ENCODE measurements around the gene TAMM41.
"Not testable (repeated sequence)": the region's sequence is repeated elsewhere in the genome, so short reads cannot be mapped to it uniquely, and the experiment has no call there.

The TAMM41 gene
- 1.8 to 10.5 (median 6.1) reads per million in 17 experiments for total RNA-seq

- peak; percentile 94 to 97 (median 96) for DNase-seq
Observed at GRCh38 chr3:11846281-11847266, at the start of gene TAMM41. Gene TAMM41, minus strand, starts transcription at chr3:11846885. Its CDS starts 249 bp downstream, at chr3:11846636.

GRCh38 chr3:11878837-11879236 is 32.2 kb upstream of the TAMM41 start:
- DNase-seq = no peak

- not testable (repeated sequence) for DNase-seq
Observed at GRCh38 chr3:11874707-11875106, 28.0 kb upstream of the TAMM41 start.

GRCh38 chr3:11863739-11864138 is 17.1 kb upstream of the TAMM41 start:
- peak in 1 of 4 experiments; percentile 10 for DNase-seq

GRCh38 chr3:11862584-11862983 is 15.9 kb upstream of the TAMM41 start:
- not testable (repeated sequence) for DNase-seq

- not testable (repeated sequence) for DNase-seq
Observed at GRCh38 chr3:11862145-11862544, 15.5 kb upstream of the TAMM41 start.

GRCh38 chr3:11860213-11860612 is 13.5 kb upstream of the TAMM41 start:
- not testable (repeated sequence) for DNase-seq

- no peak for DNase-seq
Observed at GRCh38 chr3:11853450-11853849, 6.8 kb upstream of the TAMM41 start.

GRCh38 chr3:11850003-11850402 is 3.3 kb upstream of the TAMM41 start:
- DNase-seq = no peak

GRCh38 chr3:11847607-11848006 is 922 bp upstream of the TAMM41 start:
- DNase-seq = no peak

- DNase-seq = peak in 2 of 4 experiments; percentile 1 to 6
Observed at GRCh38 chr3:11845651-11846050, 1.0 kb downstream of the TAMM41 start.

GRCh38 chr3:11844891-11845290 is 1.8 kb downstream of the TAMM41 start:
- DNase-seq = no peak

- peak in 2 of 4 experiments; percentile 10 to 16 for DNase-seq
Observed at GRCh38 chr3:11835028-11835639, 11.6 kb downstream of the TAMM41 start.

- no peak for DNase-seq
Observed at GRCh38 chr3:11832981-11833905, 13.4 kb downstream of the TAMM41 start.

- no peak for DNase-seq
Observed at GRCh38 chr3:11829416-11829815, 17.3 kb downstream of the TAMM41 start.

GRCh38 chr3:11826628-11827265 is 19.9 kb downstream of the TAMM41 start:
- DNase-seq = no peak

- DNase-seq = no peak
Observed at GRCh38 chr3:11825301-11825700, 21.4 kb downstream of the TAMM41 start.

GRCh38 chr3:11820531-11821041 is 26.1 kb downstream of the TAMM41 start:
- no peak for DNase-seq

GRCh38 chr3:11819146-11819689 is 27.5 kb downstream of the TAMM41 start:
- no peak for DNase-seq

- DNase-seq = no peak
Observed at GRCh38 chr3:11818033-11818432, 28.7 kb downstream of the TAMM41 start.

- no peak for DNase-seq
Observed at GRCh38 chr3:11815111-11815510, 31.6 kb downstream of the TAMM41 start.
